AG08396 (cell line): ENCODE measurements around the gene HELT.
"Not testable (repeated sequence)": the region's sequence is repeated elsewhere in the genome, so short reads cannot be mapped to it uniquely, and the experiment has no call there.

Experiments
- DNase-seq: peaks from one replicate; pipeline ENCODE4 v3.0.0; 2012; ENCODE audit warnings: low spot score, mixed read lengths

HELT gene

GRCh38 chr4:185017964-185018772 lies at the start of gene HELT:
TSS of gene HELT (plus strand) at chr4:185018490. CDS start at chr4:185018929, 439 bp downstream.
- DNase-seq, result no peak

- no peak for DNase-seq
These were observed 49.5 kb upstream of the HELT start for GRCh38 chr4:184968784-184969201.

- DNase-seq, result no peak
These were observed 48.7 kb upstream of the HELT start for GRCh38 chr4:184969610-184970009.

- no peak for DNase-seq
These were observed 45.3 kb upstream of the HELT start for GRCh38 chr4:184972991-184973390.

- not testable (repeated sequence) for DNase-seq
These were observed 41.9 kb upstream of the HELT start for GRCh38 chr4:184976348-184976747.

GRCh38 chr4:184977747-184978146 lies 40.5 kb upstream of the HELT start:
- no peak for DNase-seq

- no peak for DNase-seq
These were observed 40.1 kb upstream of the HELT start for GRCh38 chr4:184978211-184978610.

GRCh38 chr4:184979461-184980124 lies 38.7 kb upstream of the HELT start:
- no peak for DNase-seq

- DNase-seq, result no peak
These were observed 38.0 kb upstream of the HELT start for GRCh38 chr4:184980261-184980660.

GRCh38 chr4:184983672-184984356 lies 34.5 kb upstream of the HELT start:
- peak; percentile 66 for DNase-seq

GRCh38 chr4:184987493-184988031 lies 30.7 kb upstream of the HELT start:
- no peak for DNase-seq

GRCh38 chr4:184988611-184989010 lies 29.7 kb upstream of the HELT start:
- no peak for DNase-seq

GRCh38 chr4:184989283-184989682 lies 29.0 kb upstream of the HELT start:
- DNase-seq, result not testable (repeated sequence)

- DNase-seq, result not testable (repeated sequence)
These were observed 28.2 kb upstream of the HELT start for GRCh38 chr4:184990131-184990530.

GRCh38 chr4:184991860-184992259 lies 26.4 kb upstream of the HELT start:
- DNase-seq, result no peak

GRCh38 chr4:184992422-184992821 lies 25.9 kb upstream of the HELT start:
- DNase-seq, result no peak

GRCh38 chr4:184993247-184993646 lies 25.0 kb upstream of the HELT start:
- no peak for DNase-seq

GRCh38 chr4:184994010-184994622 lies 24.2 kb upstream of the HELT start:
- no peak for DNase-seq

- no peak for DNase-seq
These were observed 23.7 kb upstream of the HELT start for GRCh38 chr4:184994623-184995010.

GRCh38 chr4:184997656-184998055 lies 20.6 kb upstream of the HELT start:
- not testable (repeated sequence) for DNase-seq

- DNase-seq, result no peak
These were observed 15.5 kb upstream of the HELT start for GRCh38 chr4:185002784-185003183.
